Adrenal gland (tissue), 12 donors: ENCODE data around the gene GALNT9. TPM values are rescaled to one million over a fixed set of nuclear protein-coding genes. Genes with fewer than 3 reads are reported as not detected.
"Not testable (repeated sequence)": the region's sequence is repeated elsewhere in the genome, so short reads cannot be mapped to it uniquely, and the experiment has no call there.

Experiments used
- DNase-seq, 7 donors: peaks; one replicate each; pipeline ENCODE4 v3.0.0-alpha.2; 2019 to 2020
- H3K27ac ChIP-seq, 5 donors: fragments of 200-600 bp; sonication (generic) in 4 of 5; 1 replicate in 3 of 5; 2 replicates in 2 of 5; pipeline versions ENCODE4 v1.5.1 to v1.8.0; 2016 to 2020; ENCODE audit warnings: mild to moderate bottlenecking in 1 of 5
- H3K27me3 ChIP-seq: fragments of 200-600 bp; 2 replicates; pipeline ENCODE4 v1.8.0; 2021
- H3K36me3 ChIP-seq, 2 donors: fragments of 200-600 bp; replicated peaks in 1 of 2; 1 replicate in 1 of 2; 2 replicates in 1 of 2; pipeline versions ENCODE4 v1.5.1 to v1.8.0; 2018 to 2022
- H3K4me1 ChIP-seq, 2 donors: fragments of 200-600 bp; replicated peaks in 1 of 2; 1 replicate in 1 of 2; 2 replicates in 1 of 2; pipeline versions ENCODE4 v1.5.1 to v1.8.0; 2018 to 2021
- H3K4me3 ChIP-seq, 4 donors: fragments of 200-600 bp; sonication (generic) in 3 of 4; one replicate each; pipeline ENCODE4 v1.5.1; 2016 to 2018
- H3K9me3 ChIP-seq, 3 donors: fragments of 200-600 bp; sonication (generic) in 1 of 3; replicated peaks in 1 of 3; 1 replicate in 2 of 3; 2 replicates in 1 of 3; pipeline versions ENCODE4 v1.5.1 to v1.8.0; 2016 to 2021
- POLR2A ChIP-seq, 2 donors: fragments of 450-650 bp; IDR thresholded peaks; one replicate each; pipeline ENCODE4 v1.6.1; 2017; ENCODE audit warnings: antibody characterized with exemption in 2 of 2, mild to moderate bottlenecking in 2 of 2, moderate library complexity in 1 of 2
- WGBS, 4 donors: extraction: QIAGEN DNeasy Blood & Tissue Kit in 2 of 4; methylation state at CpG; one replicate each; pipeline versions ENCODE4 v1.1.5 to v1.1.7; 2013 to 2017; 5-methylcytosine and 5-hydroxymethylcytosine counted together
- intact Hi-C, 2 donors: fragments of 100-400 bp; cut with DNase I; formaldehyde crosslinking; loops; one replicate each; pipeline versions ENCODE4 v1.14.1 to v1.15.0; 2022 to 2023
- polyA plus RNA-seq, 3 donors: library from polyadenylated mRNA; stranded (reverse); fragments of 200-250 nt in 2 of 3; fragments of 350-450 nt in 1 of 3; fragmentation: Illumina TruSeq in 1 of 3; extraction: RNeasy Lipid Tissue Mini Kit (QIAGEN cat#74804) in 1 of 3; gene quantifications; one replicate each; pipeline ENCODE4 v1.2.3, GENCODE V29; 2013 to 2014
- total RNA-seq, 9 donors: library from RNA; depleted of rRNA in 4 of 9; stranded (reverse); fragments of >200 nt in 4 of 9; fragments of 120-200 nt in 1 of 9; fragmentation: NEBNext Ultra II Directional in 1 of 9; extraction: Animal tissue kit (Norgen Biotek cat#: 25700) in 1 of 9; gene quantifications; one replicate each; pipeline versions ENCODE4 v1.1.0 to v1.2.4, GENCODE V29; 2013 to 2023
- TF ChIP-seq, protein P1 (sequence below), 6 experiments: fragments of 450-650 bp in 4 of 6; fragments of 200-600 bp in 2 of 6; sonication (generic) in 1 of 6; IDR thresholded peaks; 1 replicate in 5 of 6; 2 replicates in 1 of 6; pipeline versions ENCODE4 v1.5.1 to v1.8.0; 2016 to 2021; ENCODE audit warnings: antibody characterized with exemption in 6 of 6, mild to moderate bottlenecking in 2 of 6, moderate library complexity in 1 of 6
- donor health status: healthy with polysubstance abuse.
- donor health status: Bipolar disorder and iron deficiency.
- donor health status: DM: yes; HTN: yes; CAD: no.
- donor health status: DM: no; HTN: no; CAD: no.
- donor health status: DM: no; HTN: no; CAD: no.
- donor health status: DM: yes; HTN: yes; CAD: no.

The GALNT9 gene
- total and polyA plus RNA-seq, 12 donors: 0.44 to 7.8 (median 1.2) TPM; not detected in 1

DNA sequence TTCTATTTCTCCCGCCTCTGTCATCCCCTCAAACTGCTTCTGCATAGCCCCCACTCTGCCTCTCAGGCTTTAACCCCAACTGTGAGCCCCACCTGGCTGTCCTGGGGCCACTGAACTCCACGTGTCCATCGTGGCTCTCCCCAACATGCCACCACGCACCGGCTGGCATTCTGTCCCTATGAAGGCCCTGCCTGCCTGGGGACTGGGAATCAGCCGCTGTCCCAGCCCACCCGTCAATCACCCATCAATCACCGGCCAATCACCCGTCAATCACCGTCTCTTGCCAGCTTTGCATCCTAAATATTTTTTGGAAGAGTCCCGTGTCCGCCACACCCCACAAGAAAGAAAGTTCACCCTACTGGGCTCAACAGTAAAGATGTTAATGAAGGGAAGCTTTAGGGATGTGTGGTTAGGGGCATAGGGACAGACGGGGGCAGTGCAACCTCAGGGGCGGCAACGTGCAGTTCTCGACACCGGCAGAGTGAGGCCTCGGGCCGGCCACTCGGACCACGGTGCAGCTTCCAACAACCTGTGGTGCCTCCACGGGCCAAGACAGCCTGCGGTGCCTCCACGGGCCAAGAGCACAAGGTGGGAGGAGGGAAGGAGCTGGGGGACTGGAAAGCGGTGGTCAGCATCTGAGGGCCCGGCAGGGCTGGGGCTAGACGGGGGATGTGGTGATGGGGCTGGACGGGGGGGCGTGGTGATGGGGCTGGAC, 85.6 kb downstream of the GALNT9 start:
- no peaks in the 10 kb centered on the region for H3K36me3 ChIP-seq
- H3K4me1 ChIP-seq: no peaks in the 10 kb centered on the region
- no peak overlapping the region for H3K27ac ChIP-seq
- no peak for TF ChIP-seq POLR2A (IDR thresholded peaks at IDR 0.05)
- TF ChIP-seq, protein P1, sequence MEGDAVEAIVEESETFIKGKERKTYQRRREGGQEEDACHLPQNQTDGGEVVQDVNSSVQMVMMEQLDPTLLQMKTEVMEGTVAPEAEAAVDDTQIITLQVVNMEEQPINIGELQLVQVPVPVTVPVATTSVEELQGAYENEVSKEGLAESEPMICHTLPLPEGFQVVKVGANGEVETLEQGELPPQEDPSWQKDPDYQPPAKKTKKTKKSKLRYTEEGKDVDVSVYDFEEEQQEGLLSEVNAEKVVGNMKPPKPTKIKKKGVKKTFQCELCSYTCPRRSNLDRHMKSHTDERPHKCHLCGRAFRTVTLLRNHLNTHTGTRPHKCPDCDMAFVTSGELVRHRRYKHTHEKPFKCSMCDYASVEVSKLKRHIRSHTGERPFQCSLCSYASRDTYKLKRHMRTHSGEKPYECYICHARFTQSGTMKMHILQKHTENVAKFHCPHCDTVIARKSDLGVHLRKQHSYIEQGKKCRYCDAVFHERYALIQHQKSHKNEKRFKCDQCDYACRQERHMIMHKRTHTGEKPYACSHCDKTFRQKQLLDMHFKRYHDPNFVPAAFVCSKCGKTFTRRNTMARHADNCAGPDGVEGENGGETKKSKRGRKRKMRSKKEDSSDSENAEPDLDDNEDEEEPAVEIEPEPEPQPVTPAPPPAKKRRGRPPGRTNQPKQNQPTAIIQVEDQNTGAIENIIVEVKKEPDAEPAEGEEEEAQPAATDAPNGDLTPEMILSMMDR (IDR thresholded peaks at IDR 0.05): no peak
- H3K27me3 ChIP-seq: peaks cover 9% of the 10 kb centered on the region
- no peaks in the 10 kb centered on the region for H3K9me3 ChIP-seq
- intact Hi-C loops: no loop called here
- WGBS, 4 donors: 40 to 58% (median 51%) methylated on average over 24 to 29 of the region's 29 CpGs
- no peak overlapping the region for H3K4me3 ChIP-seq
- no peak for DNase-seq

DNA sequence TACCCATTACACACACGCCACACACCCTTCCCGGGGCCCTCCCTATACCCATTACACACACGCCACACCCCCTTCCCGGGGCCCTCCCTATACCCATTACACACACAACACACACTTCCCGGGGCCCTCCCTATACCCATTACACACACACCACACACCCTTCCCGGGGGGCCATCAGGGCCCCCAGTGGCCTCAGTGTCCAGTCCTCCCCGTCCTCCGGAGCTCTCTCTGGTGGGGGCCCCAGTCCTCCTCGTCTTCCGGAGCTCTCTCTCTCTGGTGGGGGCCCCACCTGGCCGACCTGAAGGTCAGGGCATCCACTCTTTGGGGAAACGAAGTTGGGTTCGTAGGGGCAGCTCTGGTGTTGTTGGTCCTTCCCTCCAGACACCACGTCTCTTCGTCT, 86.2 kb downstream of the GALNT9 start:
- 53 to 65% (median 59%) methylated on average over 10 to 15 of the region's 15 CpGs for WGBS, 4 donors
- DNase-seq, H3K27ac ChIP-seq, H3K27me3 ChIP-seq, H3K9me3 ChIP-seq, intact Hi-C loops, H3K4me3 ChIP-seq, H3K36me3 ChIP-seq, H3K4me1 ChIP-seq: not testable (repeated sequence)

DNA sequence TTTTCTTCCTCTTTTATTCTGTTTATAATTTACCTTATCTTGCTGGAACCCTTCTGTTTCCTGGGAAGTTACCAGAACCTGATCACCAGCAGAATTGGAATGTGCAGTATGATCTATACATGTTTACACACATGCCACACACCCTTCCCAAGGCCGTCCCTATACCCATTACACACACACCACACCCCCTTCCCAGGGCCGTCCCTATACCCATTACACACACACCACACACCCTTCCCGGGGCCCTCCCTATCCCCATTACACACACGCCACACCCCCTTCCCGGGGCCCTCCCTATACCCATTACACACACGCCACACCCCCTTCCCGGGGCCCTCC, 88.8 kb downstream of the GALNT9 start:
- H3K27ac ChIP-seq, H3K4me3 ChIP-seq, H3K4me1 ChIP-seq, DNase-seq, H3K9me3 ChIP-seq, H3K36me3 ChIP-seq, H3K27me3 ChIP-seq, intact Hi-C loops: not testable (repeated sequence)
- 68 to 83% (median 72%) methylated on average over 7 of the region's 7 CpGs for WGBS, 4 donors

DNA sequence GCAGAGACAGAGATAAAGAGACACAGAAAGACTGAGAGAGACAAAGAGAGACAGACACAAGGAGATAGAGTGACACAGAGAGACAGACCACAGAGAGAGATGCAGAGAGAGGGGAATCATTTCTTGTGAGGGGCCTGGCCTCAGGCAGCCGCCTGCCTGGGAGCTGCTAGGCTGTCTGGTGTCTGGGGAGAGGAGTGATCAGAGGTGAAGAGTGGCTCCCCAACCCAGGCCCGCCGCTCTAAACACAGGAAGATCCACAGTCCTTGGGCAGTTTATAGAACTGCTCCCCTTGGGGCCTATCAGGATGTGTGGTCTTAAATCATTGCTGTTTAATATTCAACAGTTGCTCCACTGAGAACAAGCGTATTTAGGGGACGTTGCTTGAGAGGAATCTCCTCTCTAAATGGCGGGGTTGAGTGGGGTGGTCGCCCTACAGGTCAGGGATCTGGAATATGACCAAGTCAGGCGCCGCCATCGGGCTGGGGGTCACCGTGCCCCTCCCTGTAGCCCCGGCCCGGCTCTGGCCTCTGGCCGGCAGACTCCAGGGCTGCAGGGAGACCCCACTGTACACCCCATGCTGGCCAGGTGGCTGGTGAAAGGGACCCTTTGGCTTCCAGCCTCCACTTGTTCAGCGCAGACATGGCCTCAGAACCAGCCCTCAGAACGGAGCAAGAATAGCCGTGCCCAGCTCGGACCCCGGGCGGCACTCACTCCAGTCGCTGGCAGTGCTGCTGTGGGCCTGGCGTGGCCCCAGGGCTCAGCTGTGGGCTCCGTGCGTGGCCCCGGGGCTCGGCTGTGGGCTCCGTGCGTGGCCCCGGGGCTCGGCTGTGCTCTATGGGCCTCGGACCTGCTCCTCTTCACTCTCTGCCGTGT, 89.4 kb downstream of the GALNT9 start:
- TF ChIP-seq, protein P1 (IDR thresholded peaks at IDR 0.05): no peak
- no peak for TF ChIP-seq POLR2A (IDR thresholded peaks at IDR 0.05)
- DNase-seq: no peak
- intact Hi-C loops: no loop called here
- Histone ChIP-seq H3K27ac (no peak overlapping the region), H3K36me3 (no peaks in the 10 kb centered on the region), H3K9me3 (no peaks in the 10 kb centered on the region), H3K27me3 (peaks cover 9% of the 10 kb centered on the region), H3K4me3 (no peak overlapping the region), H3K4me1 (no peaks in the 10 kb centered on the region)
- 77 to 81% (median 78%) methylated on average over 15 to 32 of the region's 32 CpGs for WGBS, 4 donors

DNA sequence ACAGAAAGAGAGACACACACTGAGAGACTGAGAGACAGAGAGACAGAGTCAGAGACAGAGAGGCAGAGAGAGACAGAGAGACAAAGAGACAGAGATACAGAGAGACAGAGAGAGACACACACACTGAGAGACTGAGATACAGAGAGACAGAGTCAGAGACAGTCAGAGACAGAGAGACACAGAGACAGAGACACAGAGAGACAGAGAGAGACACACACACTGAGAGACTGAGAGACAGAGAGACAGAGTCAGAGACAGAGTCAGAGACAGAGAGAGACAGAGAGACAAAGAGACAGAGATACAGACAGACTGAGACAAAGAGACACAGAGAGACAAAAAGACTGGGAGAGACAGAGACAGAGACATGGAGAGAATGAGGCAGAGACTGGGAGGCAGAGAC, 90.0 kb downstream of the GALNT9 start:
- H3K36me3 ChIP-seq: no peaks in the 10 kb centered on the region
- intact Hi-C loops: no loop called here
- TF ChIP-seq, protein P1 (IDR thresholded peaks at IDR 0.05): no peak
- no peak for TF ChIP-seq POLR2A (IDR thresholded peaks at IDR 0.05)
- no peak overlapping the region for H3K27ac ChIP-seq
- no peaks in the 10 kb centered on the region for H3K4me1 ChIP-seq
- H3K9me3 ChIP-seq: no peaks in the 10 kb centered on the region
- peaks cover 9% of the 10 kb centered on the region for H3K27me3 ChIP-seq
- no peak overlapping the region for H3K4me3 ChIP-seq
- no peak for DNase-seq
